Raji (cell line): ENCODE results near the gene RNF112.

Experiments used
- POLR2A ChIP-seq: IDR thresholded peaks from 2 replicates; pipeline ENCODE4 v1.6.1; 2011; ENCODE audit warnings: low read depth, low read length, control low read depth; ENCODE audit not compliant: insufficient read depth

The RNF112 gene

GRCh38 chr17:19412984-19413383 is 2.0 kb downstream of the RNF112 start:
- TF ChIP-seq POLR2A: no peak

DNA sequence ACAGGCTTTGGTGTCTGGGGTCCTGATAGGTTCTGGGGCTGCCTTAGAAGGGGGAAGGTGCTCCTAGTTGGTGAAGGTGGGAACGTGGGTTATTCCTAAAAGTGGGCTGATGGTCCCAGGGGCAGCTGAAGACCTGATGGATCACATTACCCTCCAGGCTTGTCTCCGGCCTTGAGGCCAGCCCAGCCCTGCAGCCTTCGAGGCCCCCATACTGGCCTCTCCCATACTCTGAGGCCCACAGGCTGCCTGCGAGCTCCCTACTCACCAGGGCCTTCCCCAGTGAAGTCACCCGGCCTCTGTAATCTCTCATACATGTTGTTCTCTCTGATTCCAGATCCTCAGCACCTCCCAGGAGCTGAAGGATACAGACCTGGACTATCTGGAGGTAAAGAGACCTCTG is 2.7 kb downstream of the RNF112 start:
- TF ChIP-seq POLR2A: no peak

DNA sequence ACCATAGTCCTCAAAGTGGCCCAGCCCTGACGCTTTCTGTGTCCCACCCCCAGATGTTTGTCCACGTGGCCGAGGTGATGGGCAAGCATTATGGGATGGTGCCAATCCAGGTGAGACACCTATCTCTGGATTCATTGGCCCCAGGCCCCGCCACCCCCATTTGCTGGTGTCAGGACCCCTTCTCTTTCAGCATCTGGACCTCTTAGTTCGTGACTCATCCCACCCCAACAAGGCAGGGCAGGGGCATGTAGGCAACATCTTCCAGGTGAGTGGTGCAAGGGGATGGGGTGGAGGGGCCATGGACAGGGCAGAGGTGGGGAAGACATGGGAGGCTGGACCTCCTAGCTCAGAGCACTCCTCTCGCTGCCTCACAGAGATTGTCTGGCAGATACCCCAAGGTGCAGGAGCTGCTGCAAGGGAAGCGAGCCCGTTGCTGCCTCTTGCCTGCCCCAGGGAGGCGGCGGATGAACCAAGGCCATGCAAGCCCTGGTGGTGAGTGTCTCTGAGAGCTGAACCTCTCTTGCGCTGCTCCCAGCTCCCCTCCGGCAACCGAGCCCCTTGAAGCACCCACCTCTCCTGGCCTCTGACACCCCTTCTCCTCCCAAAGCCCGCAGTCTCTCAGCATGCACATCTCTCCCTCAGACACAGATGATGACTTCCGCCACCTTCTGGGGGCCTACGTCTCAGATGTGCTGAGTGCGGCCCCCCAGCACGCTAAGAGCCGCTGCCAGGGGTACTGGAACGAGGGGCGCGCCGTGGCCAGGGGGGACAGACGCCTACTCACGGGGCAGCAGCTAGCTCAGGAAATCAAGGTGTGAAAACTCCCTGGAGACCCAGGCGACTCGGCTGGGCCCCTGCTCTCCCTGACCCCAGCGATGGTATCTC is 3.6 kb downstream of the RNF112 start:
- TF ChIP-seq POLR2A: no peak

DNA sequence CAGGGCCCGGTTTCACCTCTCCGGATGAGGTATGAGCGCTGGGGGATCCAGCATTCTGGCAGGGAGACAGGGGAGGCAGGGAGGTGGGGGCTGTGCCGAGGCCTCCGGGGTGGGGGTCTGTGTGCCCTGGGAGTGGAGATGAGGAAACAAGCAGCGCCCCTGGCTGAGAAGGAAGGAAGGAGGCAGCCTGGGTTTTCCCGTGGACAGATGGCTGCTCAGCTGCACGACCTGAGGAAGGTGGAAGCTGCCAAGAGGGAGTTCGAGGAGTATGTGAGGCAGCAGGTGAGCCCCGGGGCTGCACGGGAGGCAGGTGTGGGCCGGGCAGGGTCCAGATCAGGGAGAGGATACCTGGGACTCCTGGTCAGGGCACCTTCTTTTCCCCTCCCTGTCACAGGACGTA is 4.3 kb downstream of the RNF112 start:
- no peak for TF ChIP-seq POLR2A

DNA sequence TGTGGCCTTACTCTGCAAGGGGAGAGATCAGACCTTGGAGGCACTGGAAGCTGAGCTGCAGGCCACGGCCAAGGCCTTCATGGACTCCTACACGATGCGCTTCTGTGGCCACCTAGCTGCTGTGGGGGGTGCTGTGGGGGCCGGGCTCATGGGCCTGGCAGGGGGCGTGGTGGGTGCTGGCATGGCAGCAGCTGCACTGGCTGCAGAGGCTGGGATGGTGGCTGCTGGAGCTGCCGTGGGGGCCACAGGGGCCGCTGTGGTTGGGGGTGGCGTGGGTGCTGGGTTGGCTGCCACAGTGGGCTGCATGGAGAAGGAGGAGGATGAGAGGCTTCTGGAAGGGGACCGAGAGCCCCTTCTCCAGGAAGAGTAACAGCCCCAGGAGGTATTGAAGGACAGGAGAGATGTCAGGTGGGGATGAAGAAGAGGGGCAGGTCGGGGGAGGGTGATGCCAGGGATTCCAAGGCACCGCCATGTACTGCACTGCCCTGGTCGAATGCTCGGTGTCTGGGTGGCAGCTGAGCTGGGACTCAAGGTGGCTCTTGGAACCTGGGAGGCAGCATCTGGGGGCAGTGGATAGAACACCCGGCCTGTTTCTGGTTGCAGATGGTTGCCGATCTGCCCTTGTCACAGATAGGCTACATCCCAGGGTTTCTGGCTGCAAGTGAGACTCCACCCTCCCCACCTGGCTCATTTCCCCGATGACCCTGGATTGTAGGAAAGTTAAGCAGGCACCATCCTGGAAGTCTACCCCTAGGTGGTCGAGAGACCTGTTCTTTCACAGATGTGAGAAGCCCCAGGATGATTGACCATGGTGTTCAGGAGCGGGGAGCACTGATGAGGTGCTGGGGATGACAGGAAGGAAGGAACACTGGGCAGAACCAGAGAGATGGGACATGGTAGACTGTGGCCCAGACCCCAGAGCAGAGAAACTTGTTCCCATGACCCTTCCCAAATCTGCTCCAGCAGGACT is 5.1 kb downstream of the RNF112 start:
- TF ChIP-seq POLR2A: no peak

- no peak for TF ChIP-seq POLR2A
Measured at GRCh38 chr17:19417611-19418010, 6.6 kb downstream of the RNF112 start.

GRCh38 chr17:19418251-19418992 is 7.4 kb downstream of the RNF112 start:
- no peak for TF ChIP-seq POLR2A

GRCh38 chr17:19421219-19421618 is 10.2 kb downstream of the RNF112 start:
- no peak for TF ChIP-seq POLR2A

DNA sequence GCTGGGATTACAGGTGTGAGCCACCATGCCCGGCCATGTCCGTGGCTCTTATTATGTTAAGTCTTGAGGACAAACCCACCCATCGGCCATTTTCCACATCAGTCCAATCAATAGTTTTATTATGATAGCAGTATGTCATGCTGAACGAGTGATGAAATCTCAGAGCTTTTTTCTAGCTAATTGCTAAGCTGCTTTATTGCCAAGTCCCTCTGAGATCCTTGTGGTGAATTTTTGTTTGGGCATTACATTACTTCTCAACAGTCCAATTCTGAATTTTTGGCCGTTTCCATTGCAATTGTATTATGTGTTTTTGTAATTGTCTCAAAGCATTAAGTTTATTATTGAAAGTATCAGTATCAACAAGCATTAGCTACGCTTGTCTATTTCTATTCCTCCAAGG is 10.9 kb downstream of the RNF112 start:
- no peak for TF ChIP-seq POLR2A

DNA sequence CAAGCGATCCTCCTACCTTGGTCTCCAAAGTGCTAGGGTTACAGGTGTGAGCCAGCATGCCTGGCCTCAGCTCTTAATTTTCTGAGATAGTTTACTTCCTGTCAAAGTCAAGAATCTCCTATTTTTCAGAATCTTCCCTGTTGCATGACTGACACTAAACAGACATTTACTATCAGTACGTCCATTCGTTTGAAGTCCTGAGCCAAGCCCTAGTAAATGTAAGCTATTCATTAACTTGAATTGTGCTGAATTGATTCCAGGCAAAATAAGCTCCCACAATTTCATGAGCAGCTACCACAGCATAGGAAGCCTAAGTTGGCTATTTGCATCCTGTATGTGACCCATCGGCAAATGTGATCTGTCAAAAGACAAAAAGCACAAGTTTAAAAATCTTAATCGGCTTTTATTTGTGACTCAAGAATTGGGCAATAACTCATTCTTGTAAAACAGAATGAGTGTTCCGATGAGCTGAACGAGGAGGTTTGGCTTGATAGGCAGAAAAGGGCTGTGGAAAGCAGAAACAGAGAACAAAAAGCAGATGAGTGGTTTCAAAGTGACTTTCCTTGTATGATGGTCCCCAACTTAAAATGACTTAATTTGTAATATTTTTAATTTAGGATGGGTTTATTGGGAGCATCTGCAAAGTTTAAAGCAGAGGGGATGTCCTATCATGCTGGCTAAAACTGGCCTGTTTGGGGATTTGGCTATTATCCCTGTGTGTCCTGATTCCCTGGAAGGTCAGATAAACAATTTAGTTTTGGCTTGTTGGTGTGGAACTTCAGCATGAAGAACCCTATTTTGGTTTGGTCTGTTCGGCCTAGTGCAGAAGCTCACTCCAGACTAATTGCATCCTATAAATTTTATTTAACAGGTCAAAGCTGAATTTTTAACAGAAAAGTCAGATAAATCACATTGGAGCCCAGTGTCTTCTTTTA is 14.2 kb downstream of the RNF112 start:
- TF ChIP-seq POLR2A: no peak

- TF ChIP-seq POLR2A: no peak
Measured at GRCh38 chr17:19426631-19427030, 15.6 kb downstream of the RNF112 start.

DNA sequence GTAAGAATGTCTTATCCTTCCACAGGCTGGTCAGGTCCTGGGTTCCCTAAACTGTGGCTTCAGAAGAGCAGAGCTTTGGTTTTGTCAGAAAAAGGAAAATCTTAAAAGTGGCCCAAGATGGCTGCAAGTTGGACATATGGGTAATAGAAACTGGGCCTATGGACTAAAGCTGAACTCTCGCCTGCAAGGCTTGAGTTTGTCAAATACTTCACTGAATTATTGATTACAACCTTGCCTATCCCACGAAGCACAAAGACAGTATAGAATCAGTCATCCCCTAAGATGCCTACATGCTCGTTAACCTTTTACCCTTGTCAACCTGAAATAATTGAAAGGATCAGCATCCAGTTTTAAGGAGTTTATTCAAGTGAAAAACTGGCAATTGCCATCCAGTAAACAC is 20.7 kb downstream of the RNF112 start:
- TF ChIP-seq POLR2A: no peak

DNA sequence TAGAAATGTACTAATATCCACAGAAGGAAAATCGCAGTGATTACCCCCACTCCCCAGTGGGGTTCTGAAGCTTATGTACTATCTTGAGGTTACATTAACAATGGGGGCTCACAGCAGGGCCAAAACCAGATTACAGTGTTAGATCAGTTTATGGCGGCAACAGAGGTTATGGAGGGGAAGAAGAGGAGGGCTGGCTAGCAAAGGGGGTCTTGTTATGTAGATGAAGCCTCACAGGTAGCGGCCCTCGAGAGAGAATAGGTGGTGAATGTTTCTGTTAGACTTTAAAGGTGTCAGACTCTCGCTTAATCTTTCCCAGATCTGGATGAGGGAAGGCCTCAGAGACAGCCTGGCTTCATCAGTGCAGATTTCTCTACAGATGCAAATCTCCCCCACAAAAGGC is 22.2 kb downstream of the RNF112 start:
- no peak for TF ChIP-seq POLR2A

DNA sequence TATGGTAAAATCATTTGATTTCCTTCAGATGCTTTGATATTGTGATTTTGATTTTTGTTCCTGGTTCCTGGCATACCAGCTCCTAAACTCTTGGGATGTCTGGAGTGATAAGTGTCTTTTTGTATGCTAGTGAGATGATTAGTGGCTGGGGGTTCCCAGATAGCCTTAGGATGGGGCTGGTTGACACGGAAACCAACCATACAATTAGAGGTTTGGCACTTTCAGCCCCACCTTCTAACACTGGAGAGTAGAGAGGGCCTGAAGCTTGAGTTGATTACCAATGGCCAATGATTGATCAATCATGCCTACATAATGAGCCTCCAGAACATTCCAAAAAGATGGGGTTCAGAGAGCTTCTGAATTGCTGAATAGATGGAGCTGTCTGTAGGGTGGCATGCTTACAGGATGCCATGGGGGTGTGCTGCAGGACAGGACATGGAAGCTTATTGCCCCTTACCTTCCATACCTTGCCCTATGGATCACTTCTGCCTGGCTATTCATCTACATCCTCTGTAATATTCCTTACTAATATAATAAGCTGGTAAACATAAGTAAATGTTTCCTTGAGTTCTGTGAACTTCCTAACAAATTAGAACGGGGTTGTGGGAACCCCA is 22.8 kb downstream of the RNF112 start:
- no peak for TF ChIP-seq POLR2A
